Spleen (tissue), 7 donors: Measurements from ENCODE around the gene DCUN1D3.

Source experiments
- CTCF ChIP-seq, 11 experiments: fragments of 200-600 bp in 7 of 11; fragments of 450-650 bp in 4 of 11; sonication (generic) in 4 of 11; IDR thresholded peaks in 8 of 11; conservative IDR thresholded peaks in 3 of 11; 1 replicate in 7 of 11; 2 replicates in 4 of 11; pipeline versions ENCODE4 v1.4.0 to v1.8.0; 2016 to 2021; ENCODE audit warnings: antibody characterized with exemption in 11 of 11, inconsistent platforms in 4 of 11, mild to moderate bottlenecking in 1 of 11
- POLR2A ChIP-seq, 3 donors: fragments of 450-650 bp; IDR thresholded peaks; one replicate each; pipeline ENCODE4 v1.5.1; 2017; ENCODE audit warnings: antibody characterized with exemption in 3 of 3, mild to moderate bottlenecking in 1 of 3
- donor health status: DM: no; HTN: no; CAD: no; lungs with moderate emphysema.
- donor health status: DM: no; HTN: no; CAD: no.
- donor health status: DM: no; HTN: no; CAD: no.

- no peak for TF ChIP-seq CTCF (IDR thresholded peaks at IDR 0.05 in 8 of 11, conservative IDR thresholded peaks at IDR 0.05 in 3 of 11)
- no peak for TF ChIP-seq POLR2A (IDR thresholded peaks at IDR 0.05)
These were observed 88.2 kb downstream of the DCUN1D3 start for GRCh38 chr16:20811889-20812439.
